Gastrocnemius medialis (tissue), 4 donors: ENCODE measurements around the gene ACSL4.

Source experiments
- CTCF ChIP-seq, 5 experiments: fragments of 450-650 bp in 3 of 5; fragments of 200-600 bp in 2 of 5; sonication (generic) in 2 of 5; IDR thresholded peaks in 4 of 5; conservative IDR thresholded peaks in 1 of 5; 1 replicate in 4 of 5; 2 replicates in 1 of 5; pipeline ENCODE4 v1.5.1; 2016 to 2019; ENCODE audit warnings: antibody characterized with exemption in 5 of 5, mild to moderate bottlenecking in 3 of 5, moderate library complexity in 3 of 5
- POLR2A ChIP-seq, 2 donors: fragments of 450-650 bp; IDR thresholded peaks; one replicate each; pipeline ENCODE4 v1.6.1; 2017; ENCODE audit warnings: antibody characterized with exemption in 2 of 2, mild to moderate bottlenecking in 2 of 2, moderate library complexity in 2 of 2

- no peak for TF ChIP-seq CTCF (IDR thresholded peaks at IDR 0.05 in 4 of 5, conservative IDR thresholded peaks at IDR 0.05 in 1 of 5)
- no peak for TF ChIP-seq POLR2A (IDR thresholded peaks at IDR 0.05)
Observed at GRCh38 chrX:109751698-109752097, 18.6 kb upstream of the ACSL4 start.
